GM18861 (cell line): Measurements from ENCODE around the gene SVOP.

Experiments used
- ATAC-seq: cut with Tn5 transposase; IDR thresholded peaks from one replicate; pipeline ENCODE4 v1.9.1; 2021; ENCODE audit not compliant: unreplicated experiment

The SVOP gene

GRCh38 chr12:108939594-108939993, 81.3 kb downstream of the SVOP start:
- peak; percentile 54 for ATAC-seq

GRCh38 chr12:108938247-108938924, 82.5 kb downstream of the SVOP start:
- no peak for ATAC-seq

GRCh38 chr12:108935159-108935763, 85.6 kb downstream of the SVOP start:
- no peak for ATAC-seq

GRCh38 chr12:108933949-108934348, 86.9 kb downstream of the SVOP start:
- ATAC-seq, result no peak

- no peak for ATAC-seq
Observed at GRCh38 chr12:108930756-108931155, 90.1 kb downstream of the SVOP start.

GRCh38 chr12:108930155-108930554, 90.7 kb downstream of the SVOP start:
- ATAC-seq, result no peak

- ATAC-seq, result no peak
Observed at GRCh38 chr12:108928695-108929094, 92.2 kb downstream of the SVOP start.

GRCh38 chr12:108922918-108923317, 98.0 kb downstream of the SVOP start:
- ATAC-seq, result no peak

- no peak for ATAC-seq
Observed at GRCh38 chr12:108921946-108922345, 98.9 kb downstream of the SVOP start.

- no peak for ATAC-seq
Observed at GRCh38 chr12:108918960-108919642, 101.8 kb downstream of the SVOP start.

GRCh38 chr12:108918206-108918605, 102.7 kb downstream of the SVOP start:
- ATAC-seq, result no peak

GRCh38 chr12:108916336-108916735, 104.5 kb downstream of the SVOP start:
- ATAC-seq, result no peak

GRCh38 chr12:108915632-108916133, 105.2 kb downstream of the SVOP start:
- no peak for ATAC-seq

- no peak for ATAC-seq
Observed at GRCh38 chr12:108914121-108914531, 106.7 kb downstream of the SVOP start.

- ATAC-seq, result no peak
Observed at GRCh38 chr12:108912361-108912760, 108.5 kb downstream of the SVOP start.

GRCh38 chr12:108911915-108912314, 109.0 kb downstream of the SVOP start:
- no peak for ATAC-seq

- no peak for ATAC-seq
Observed at GRCh38 chr12:108910336-108910735, 110.5 kb downstream of the SVOP start.

GRCh38 chr12:108907839-108908351, 113.0 kb downstream of the SVOP start:
- no peak for ATAC-seq

- ATAC-seq, result no peak
Observed at GRCh38 chr12:108906971-108907370, 113.9 kb downstream of the SVOP start.

- no peak for ATAC-seq
Observed at GRCh38 chr12:108905725-108906124, 115.1 kb downstream of the SVOP start.

GRCh38 chr12:108899145-108899544, 121.7 kb downstream of the SVOP start:
- no peak for ATAC-seq

- no peak for ATAC-seq
Observed at GRCh38 chr12:108896817-108897216, 124.1 kb downstream of the SVOP start.
